ENCODE measurements around the gene ITGB1.

DNA sequence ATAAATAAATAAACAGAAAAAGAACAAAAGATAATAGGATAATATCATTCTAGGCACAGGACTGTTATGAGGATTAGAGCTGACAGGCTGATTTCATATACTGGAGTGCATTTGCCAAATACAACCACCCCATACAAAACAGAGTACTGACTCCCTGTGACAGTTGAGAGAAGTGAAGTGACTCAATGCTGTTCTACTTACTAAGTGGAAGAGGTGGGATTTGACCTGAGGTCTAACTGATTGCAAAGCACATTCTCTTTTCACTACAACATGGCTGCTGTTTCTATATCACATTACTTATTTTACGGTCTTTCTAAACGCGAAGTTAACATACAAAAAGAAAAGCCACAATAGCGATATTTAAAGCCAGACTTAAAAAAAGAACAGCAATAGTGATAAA lies 51.4 kb downstream of the ITGB1 start:
- TF ChIP-seq CTCF (IDR thresholded peaks at IDR 0.05): no peak
- no peak for TF ChIP-seq POLR2A (IDR thresholded peaks at IDR 0.05)
